PC-9 (cell line): ENCODE data around the gene NAGPA.

Source experiments
- CTCF ChIP-seq: fragments of 200-600 bp; sonication (generic); conservative IDR thresholded peaks from 2 replicates; pipeline ENCODE4 v1.6.1; 2017; ENCODE audit warnings: mixed run types, antibody characterized with exemption, mild to moderate bottlenecking, moderate library complexity
- EZH2 ChIP-seq: fragments of 200-600 bp; sonication (generic); IDR thresholded peaks from 2 replicates; pipeline ENCODE4 v1.8.0; 2017; ENCODE audit warnings: antibody characterized with exemption, low read depth

- TF ChIP-seq CTCF (0 out of 2 replicates have a peak, but pooled peaks have one; percentile 40), EZH2 (no peak)
Measured at GRCh38 chr16:5056352-5056751, 22.6 kb upstream of the NAGPA start.
